Measurements from ENCODE around the gene XPR1.

- TF ChIP-seq MAX (IDR thresholded peaks at IDR 0.05; ENCODE audit: insufficient read depth, insufficient read length) (no peak), MYC (IDR thresholded peaks at IDR 0.05; ENCODE audit: low read depth, low read length) (no peak), POLR2A (IDR thresholded peaks at IDR 0.05; ENCODE audit: low read depth, low read length) (no peak), POLR2AphosphoS5 (IDR thresholded peaks at IDR 0.05; ENCODE audit: insufficient read depth, low read depth, low read length) (no peak), CTCF (IDR thresholded peaks at IDR 0.05; ENCODE audit: extremely low read depth in 1 of 2, insufficient read depth in 1 of 2, low read depth in 1 of 2, low read length in 2 of 2) (no peak), EZH2 (IDR thresholded peaks at IDR 0.05; ENCODE audit: borderline replicate concordance, low read depth, low read length, severe bottlenecking) (no peak), GATA2 (IDR thresholded peaks at IDR 0.05; ENCODE audit: insufficient read depth, insufficient read length, low read depth, low read length) (no peak), JUN (IDR thresholded peaks at IDR 0.05; ENCODE audit: borderline replicate concordance, insufficient read depth, insufficient read length, low read depth) (no peak), FOS (IDR thresholded peaks at IDR 0.05; ENCODE audit: borderline replicate concordance, insufficient read depth, low read length) (no peak)
Measured at GRCh38 chr1:180594723-180595122, 37.1 kb upstream of the XPR1 start.

Data from endothelial cell of umbilical vein (primary cell).